Lung (tissue), 12 donors: Measurements from ENCODE around the gene ZNF236. TPM values are rescaled to one million over a fixed set of nuclear protein-coding genes. Genes with fewer than 3 reads are reported as not detected.

Experiments
- ATAC-seq: fragments of 200-7000 bp; cut with Tn5 transposase; one replicate; pipeline ENCODE4 v1.9.1; 2020; ENCODE audit warnings: moderate number of reproducible peaks; ENCODE audit not compliant: insufficient read depth, low FRiP score
- DNase-seq, 3 donors: peaks; one replicate each; pipeline ENCODE4 v3.0.0-alpha.2; 2013 to 2017
- H3K27ac ChIP-seq, 2 donors: one replicate each; pipeline ENCODE4 v1.5.1; 2013; ENCODE audit warnings: mild to moderate bottlenecking in 2 of 2, moderate library complexity in 2 of 2, control low read depth in 1 of 2, inconsistent platforms in 1 of 2, low read depth in 1 of 2, low read length in 1 of 2
- H3K27me3 ChIP-seq, 3 donors: one replicate each; pipeline ENCODE4 v1.5.1; 2013; ENCODE audit warnings: low read length in 2 of 3; ENCODE audit not compliant: control insufficient read depth in 3 of 3, insufficient read depth in 3 of 3
- H3K36me3 ChIP-seq, 4 donors: one replicate each; pipeline ENCODE4 v1.5.1; 2013; ENCODE audit warnings: low read length in 4 of 4, mild to moderate bottlenecking in 1 of 4, moderate library complexity in 1 of 4; ENCODE audit not compliant: control insufficient read depth in 4 of 4, insufficient read depth in 4 of 4
- H3K4me1 ChIP-seq, 5 donors: one replicate each; pipeline ENCODE4 v1.5.1; 2013; ENCODE audit warnings: low read length in 5 of 5, mild to moderate bottlenecking in 2 of 5, moderate library complexity in 1 of 5; ENCODE audit not compliant: control insufficient read depth in 5 of 5, insufficient read depth in 5 of 5
- H3K4me3 ChIP-seq: one replicate; pipeline ENCODE4 v1.5.1; 2013; ENCODE audit warnings: mild to moderate bottlenecking, control low read depth, moderate library complexity
- H3K9ac ChIP-seq, 2 donors: one replicate each; pipeline ENCODE4 v1.5.1; 2013; ENCODE audit warnings: low read length in 2 of 2, control low read depth in 1 of 2; ENCODE audit not compliant: insufficient read depth in 1 of 2
- H3K9me3 ChIP-seq, 4 donors: one replicate each; pipeline ENCODE4 v1.5.1; 2013; ENCODE audit warnings: low read length in 3 of 4, mild to moderate bottlenecking in 1 of 4, moderate library complexity in 1 of 4; ENCODE audit not compliant: control insufficient read depth in 4 of 4, insufficient read depth in 3 of 4
- WGBS, 2 donors: extraction: QIAGEN DNeasy Blood & Tissue Kit; methylation state at CpG; one replicate each; pipeline ENCODE4 v1.1.7; 2013; 5-methylcytosine and 5-hydroxymethylcytosine counted together
- polyA plus RNA-seq, 2 donors: library from polyadenylated mRNA; stranded (reverse); fragments of 200-250 nt; gene quantifications; one replicate each; pipeline ENCODE4 v1.2.1, GENCODE V29; 2013
- total RNA-seq, 2 donors: library from RNA; depleted of rRNA in 1 of 2; stranded (reverse); fragments of >200 nt in 1 of 2; gene quantifications; one replicate each; pipeline ENCODE4 v1.2.1, GENCODE V29; 2014 to 2021
- TF ChIP-seq, protein P1 (sequence below): IDR thresholded peaks from 2 replicates; pipeline ENCODE4 v1.5.1; 2012; ENCODE audit warnings: mild to moderate bottlenecking; ENCODE audit errors: control extremely low read depth, extremely low read depth
- donor health status: control.
- donor health status: control.
- donor health status: Bipolar disorder and iron deficiency.
- donor health status: healthy.
- donor health status: DM: yes; HTN: yes; CAD: no.

The ZNF236 gene
- total and polyA plus RNA-seq, 4 donors = 2.4 to 23.1 (median 8.8) TPM

DNA sequence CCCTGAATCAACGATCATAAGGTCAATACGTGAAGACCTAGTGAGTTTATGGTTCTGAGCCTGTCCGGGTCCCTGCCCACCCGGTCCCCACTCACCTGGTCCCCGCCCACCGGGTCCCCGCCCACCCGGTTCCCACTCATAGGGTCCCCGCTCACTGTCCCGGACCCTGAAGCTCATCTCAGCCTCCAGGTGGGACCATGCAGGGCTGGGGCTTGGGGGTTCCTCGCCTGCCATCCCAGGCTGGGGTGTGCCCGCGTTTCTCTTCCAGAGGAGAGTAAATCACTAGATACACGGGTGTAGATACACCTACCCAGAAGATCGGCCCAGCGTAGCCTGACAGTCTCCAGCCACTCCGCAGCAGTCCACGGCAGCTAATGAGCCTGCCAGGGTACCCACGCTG, 178.7 kb downstream of the ZNF236 start:
- no peak for ATAC-seq
- no peak overlapping the region for H3K4me3 ChIP-seq
- no peaks in the 10 kb centered on the region for H3K27me3 ChIP-seq
- peaks cover 0 to 3% (median 0%) of the 10 kb centered on the region in 5 donors for H3K4me1 ChIP-seq
- H3K9ac ChIP-seq = no peak overlapping the region
- no peak overlapping the region for H3K27ac ChIP-seq
- TF ChIP-seq, protein P1, sequence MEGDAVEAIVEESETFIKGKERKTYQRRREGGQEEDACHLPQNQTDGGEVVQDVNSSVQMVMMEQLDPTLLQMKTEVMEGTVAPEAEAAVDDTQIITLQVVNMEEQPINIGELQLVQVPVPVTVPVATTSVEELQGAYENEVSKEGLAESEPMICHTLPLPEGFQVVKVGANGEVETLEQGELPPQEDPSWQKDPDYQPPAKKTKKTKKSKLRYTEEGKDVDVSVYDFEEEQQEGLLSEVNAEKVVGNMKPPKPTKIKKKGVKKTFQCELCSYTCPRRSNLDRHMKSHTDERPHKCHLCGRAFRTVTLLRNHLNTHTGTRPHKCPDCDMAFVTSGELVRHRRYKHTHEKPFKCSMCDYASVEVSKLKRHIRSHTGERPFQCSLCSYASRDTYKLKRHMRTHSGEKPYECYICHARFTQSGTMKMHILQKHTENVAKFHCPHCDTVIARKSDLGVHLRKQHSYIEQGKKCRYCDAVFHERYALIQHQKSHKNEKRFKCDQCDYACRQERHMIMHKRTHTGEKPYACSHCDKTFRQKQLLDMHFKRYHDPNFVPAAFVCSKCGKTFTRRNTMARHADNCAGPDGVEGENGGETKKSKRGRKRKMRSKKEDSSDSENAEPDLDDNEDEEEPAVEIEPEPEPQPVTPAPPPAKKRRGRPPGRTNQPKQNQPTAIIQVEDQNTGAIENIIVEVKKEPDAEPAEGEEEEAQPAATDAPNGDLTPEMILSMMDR = no peak
- no peaks in the 10 kb centered on the region for H3K9me3 ChIP-seq
- DNase-seq = no peak
- no peaks in the 10 kb centered on the region for H3K36me3 ChIP-seq
- WGBS, 2 donors = 87 to 91% methylated on average over 19 of the region's 19 CpGs

DNA sequence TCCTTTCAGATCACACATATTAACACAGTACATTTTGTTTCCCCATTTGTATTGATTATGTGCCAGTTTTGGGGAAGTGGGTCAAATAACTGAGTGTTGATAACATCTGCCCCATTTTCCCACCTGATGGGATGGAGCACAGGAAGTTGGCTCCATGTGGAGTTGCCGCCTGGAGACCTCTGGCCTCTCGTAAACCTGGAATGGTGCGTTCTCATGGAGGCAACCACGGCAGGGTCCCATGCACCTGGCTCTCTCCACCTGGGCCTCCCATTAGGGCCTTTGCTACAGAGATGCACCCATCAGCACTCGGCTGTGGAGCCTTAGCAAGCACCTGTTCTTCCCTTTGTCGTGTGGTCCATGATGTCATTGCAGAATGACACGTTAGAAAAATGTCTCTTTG, 179.6 kb downstream of the ZNF236 start:
- Histone ChIP-seq H3K27ac (no peak overlapping the region), H3K4me1 (no peaks in the 10 kb centered on the region), H3K36me3 (no peaks in the 10 kb centered on the region), H3K27me3 (no peaks in the 10 kb centered on the region), H3K4me3 (no peak overlapping the region), H3K9ac (no peak overlapping the region), H3K9me3 (no peaks in the 10 kb centered on the region)
- TF ChIP-seq, protein P1 = no peak
- WGBS, 2 donors = 91 to 92% methylated on average over 7 of the region's 7 CpGs
- no peak for DNase-seq
- no peak for ATAC-seq

DNA sequence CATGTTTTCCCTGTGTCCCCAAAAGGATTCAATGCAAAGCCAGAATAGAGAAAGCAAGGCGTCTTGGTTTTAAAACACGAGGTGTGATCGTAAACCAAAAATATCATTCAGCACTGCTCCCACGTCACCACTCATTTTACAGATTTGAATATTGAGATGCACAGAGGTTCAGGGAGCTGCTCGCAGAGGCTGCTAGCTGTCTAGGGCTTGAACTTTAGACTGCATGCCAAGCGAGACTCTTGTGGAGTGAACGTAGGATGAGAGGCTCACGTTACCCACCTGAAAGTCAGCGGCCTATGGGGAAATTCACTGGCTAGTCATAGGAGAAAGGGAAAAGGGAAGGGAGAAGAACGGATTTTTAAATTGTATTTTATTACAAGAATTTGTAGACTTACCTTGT, 180.1 kb downstream of the ZNF236 start:
- whole genome bisulfite sequencing, 2 donors = 92% methylated on average over 10 of the region's 10 CpGs
- H3K9me3 ChIP-seq = no peaks in the 10 kb centered on the region
- no peak overlapping the region for H3K9ac ChIP-seq
- DNase-seq (no peak), ATAC-seq (no peak)
- TF ChIP-seq, protein P1 = no peak
- no peaks in the 10 kb centered on the region for H3K36me3 ChIP-seq
- H3K27me3 ChIP-seq = no peaks in the 10 kb centered on the region
- H3K4me3 ChIP-seq = no peak overlapping the region
- no peak overlapping the region for H3K27ac ChIP-seq
- no peaks in the 10 kb centered on the region for H3K4me1 ChIP-seq

DNA sequence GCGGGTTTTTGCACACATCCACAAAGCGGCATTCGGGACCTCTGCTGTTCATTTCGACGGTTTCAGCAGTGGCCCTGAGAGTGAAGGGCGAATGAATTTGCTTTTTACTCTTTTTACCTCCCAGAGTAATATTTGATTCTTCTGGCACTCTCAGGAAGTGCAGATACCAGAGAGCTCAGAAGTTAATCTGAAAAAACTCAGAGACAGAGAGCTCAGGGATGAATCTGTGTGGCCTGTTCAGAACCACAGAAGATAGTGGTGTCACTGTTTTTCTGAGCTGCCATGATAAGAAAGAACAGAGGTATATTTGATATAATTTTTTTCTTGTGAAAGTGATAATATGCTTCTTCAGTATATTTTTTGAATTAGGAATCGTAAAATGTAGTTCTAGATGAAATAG, 181.0 kb downstream of the ZNF236 start:
- H3K9ac ChIP-seq = no peak overlapping the region
- H3K9me3 ChIP-seq = no peaks in the 10 kb centered on the region
- no peak overlapping the region for H3K27ac ChIP-seq
- no peaks in the 10 kb centered on the region for H3K27me3 ChIP-seq
- DNase-seq = no peak
- TF ChIP-seq, protein P1 = no peak
- 96 to 97% methylated on average over 7 of the region's 7 CpGs for WGBS, 2 donors
- H3K36me3 ChIP-seq = no peaks in the 10 kb centered on the region
- H3K4me1 ChIP-seq = peaks cover 0 to 3% (median 0%) of the 10 kb centered on the region in 5 donors
- no peak overlapping the region for H3K4me3 ChIP-seq
- no peak for ATAC-seq
